ENCODE measurements around the gene BRCC3. TPM values are rescaled to one million over a fixed set of nuclear protein-coding genes. Genes with fewer than 3 reads are reported as not detected.

The BRCC3 gene
- total RNA-seq, 3 donors from 2014 or later: 28.5 to 35.7 (median 32.0) TPM

- H3K9me3 ChIP-seq: no peaks in the 10 kb centered on the region
- intact Hi-C loops (cut with DNase I, micrococcal nuclease): no loop called here
- no peak for TF ChIP-seq CTCF (IDR thresholded peaks at IDR 0.05)
- DNase-seq: peak in 1 of 3 donors; percentile 65
- no peaks in the 10 kb centered on the region for H3K4me1 ChIP-seq (ENCODE audit: low read depth)
- no peak overlapping the region for H3K4me3 ChIP-seq
- ATAC-seq: peak; percentile 71
- H3K36me3 ChIP-seq (ENCODE audit: low read depth): no peaks in the 10 kb centered on the region
Measured at GRCh38 chrX:155148724-155149537, 77.6 kb downstream of the BRCC3 start.

GRCh38 chrX:155169881-155170280 lies 98.6 kb downstream of the BRCC3 start:
- no peak for TF ChIP-seq CTCF (IDR thresholded peaks at IDR 0.05)
- no peaks in the 10 kb centered on the region for H3K4me1 ChIP-seq (ENCODE audit: low read depth)
- no peaks in the 10 kb centered on the region for H3K9me3 ChIP-seq
- intact Hi-C loops (cut with DNase I, micrococcal nuclease): no loop called here
- H3K4me3 ChIP-seq: no peak overlapping the region
- ATAC-seq (no peak), DNase-seq (no peak)
- H3K36me3 ChIP-seq (ENCODE audit: low read depth): no peaks in the 10 kb centered on the region

Other genes with a start within 250 kb of the BRCC3 start
- not detected for gene SMIM9, start 236.8 kb upstream of the BRCC3 start, total RNA-seq
- gene F8A1, start 185.2 kb upstream of the BRCC3 start, total RNA-seq: 10 to 100 TPM; 27.8 to 45.8 (median 31.2) TPM
- 10 to 100 TPM in 1 of 3 donors, 1 to 10 TPM in 2; 2.8 to 14.0 (median 5.4) TPM for gene F8, start 48.8 kb upstream of the BRCC3 start, total RNA-seq
- 10 to 100 TPM; 48.9 to 92.8 (median 53.3) TPM for gene FUNDC2, start 44.7 kb upstream of the BRCC3 start, total RNA-seq
- 1 to 10 TPM; 1.9 to 5.2 (median 4.8) TPM for gene CMC4, start 372 bp upstream of the BRCC3 start, total RNA-seq
- gene MTCP1, start 372 bp upstream of the BRCC3 start, total RNA-seq: 10 to 100 TPM; 11.7 to 22.3 (median 20.1) TPM
- 10 to 100 TPM; 27.4 to 36.7 (median 32.8) TPM for gene VBP1, start 145.0 kb downstream of the BRCC3 start, total RNA-seq
- gene RAB39B, start 193.0 kb downstream of the BRCC3 start, total RNA-seq: under 1 TPM; 0.17 to 0.79 (median 0.27) TPM

Measured in mucosa of descending colon (tissue), 3 donors.